GM19240 (cell line): ENCODE measurements around the gene ADAMTS12.

Experiments
- DNase-seq: peaks from one replicate; pipeline ENCODE4 v3.0.0; 2011; ENCODE audit warnings: low spot score; ENCODE audit not compliant: insufficient read length

The ADAMTS12 gene

DNA sequence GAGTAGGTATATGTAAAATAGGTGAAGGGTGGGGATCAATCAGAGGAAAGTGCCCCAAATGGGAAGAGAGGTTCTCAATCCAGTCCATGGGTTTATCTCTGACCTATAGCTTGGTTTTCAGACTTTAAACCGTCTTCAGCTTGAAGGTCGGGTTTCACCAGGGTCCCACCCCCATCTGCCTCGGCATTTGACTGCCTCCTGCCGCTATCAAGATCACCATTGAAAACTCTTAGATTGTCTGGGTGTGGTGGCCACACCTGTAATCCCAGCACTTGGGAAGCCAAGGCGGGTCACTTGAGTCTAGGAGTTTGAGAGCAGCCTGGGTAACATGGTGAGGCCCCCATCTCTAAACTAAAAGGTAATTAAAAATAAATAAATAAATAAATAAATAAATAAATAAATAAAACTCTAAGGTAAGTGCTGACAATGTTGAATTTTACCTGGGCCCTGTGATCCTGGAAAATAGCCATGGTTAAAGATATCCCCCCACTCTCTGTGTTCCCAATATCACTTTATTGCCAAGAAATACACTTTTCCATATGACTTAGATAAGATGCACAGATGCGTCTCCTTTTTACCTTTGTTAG, 402.2 kb downstream of the ADAMTS12 start:
- no peak for DNase-seq

GRCh38 chr5:33488558-33489355, 403.0 kb downstream of the ADAMTS12 start:
- no peak for DNase-seq

DNA sequence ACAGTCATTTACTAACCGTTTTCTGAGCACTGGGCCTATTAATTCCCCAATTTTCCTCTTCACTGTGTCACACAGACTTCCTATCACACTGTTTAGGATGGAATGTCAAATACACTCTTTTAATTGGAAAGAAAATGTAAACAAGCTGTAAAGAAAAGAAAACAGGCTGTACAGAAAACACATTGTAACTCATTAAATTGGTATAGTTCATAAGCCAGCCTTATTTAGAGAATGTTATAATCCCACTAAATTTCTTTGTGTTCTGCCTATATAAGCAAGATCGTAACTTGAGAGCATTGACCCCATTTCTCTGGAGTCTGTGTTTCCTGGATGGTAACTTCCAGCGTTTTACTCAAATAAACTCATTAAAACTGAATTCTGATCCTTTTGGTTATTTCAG, 404.6 kb downstream of the ADAMTS12 start:
- no peak for DNase-seq

GRCh38 chr5:33482335-33482734, 409.5 kb downstream of the ADAMTS12 start:
- no peak for DNase-seq

DNA sequence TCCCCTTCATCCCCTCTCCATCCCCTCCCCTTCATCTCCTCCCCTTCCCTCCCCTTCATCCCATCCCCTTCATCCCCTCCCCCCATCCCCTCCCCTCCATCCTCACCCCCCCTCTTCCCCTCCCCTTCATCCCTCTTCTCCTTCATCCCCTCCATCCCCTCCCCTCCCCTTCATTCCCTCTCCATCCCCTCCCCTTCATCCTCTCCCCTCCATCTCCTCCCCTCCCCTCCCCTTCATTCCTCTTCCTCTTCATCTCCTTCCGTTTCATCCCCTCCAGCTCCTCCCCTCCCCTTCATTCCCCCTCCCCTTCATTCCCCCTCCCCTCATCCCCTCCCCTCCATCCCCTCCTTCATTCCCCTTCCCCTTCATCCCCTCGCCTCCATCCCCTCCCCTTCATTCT, 410.9 kb downstream of the ADAMTS12 start:
- no peak for DNase-seq

- DNase-seq = no peak
Observed at GRCh38 chr5:33479311-33479710, 412.5 kb downstream of the ADAMTS12 start.

DNA sequence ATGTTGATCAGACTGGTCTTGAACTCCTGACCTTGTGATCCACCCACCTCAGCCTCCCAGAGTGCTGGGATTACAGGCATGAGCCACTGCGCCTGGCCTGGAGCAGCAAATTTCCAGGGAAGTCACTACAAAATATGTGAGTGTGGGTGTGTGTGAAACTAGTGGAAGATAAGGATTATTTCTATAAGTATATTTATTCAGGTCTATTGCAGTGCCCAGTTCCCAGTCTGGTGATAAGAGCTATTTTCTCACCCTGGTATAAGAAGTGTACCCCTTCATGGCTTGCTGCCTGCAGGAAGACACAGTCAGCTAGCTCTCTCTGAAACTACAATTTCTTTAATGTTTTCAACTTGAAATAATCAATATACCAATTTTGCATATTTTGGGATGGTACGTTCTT, 414.0 kb downstream of the ADAMTS12 start:
- DNase-seq = no peak

- no peak for DNase-seq
Observed at GRCh38 chr5:33476992-33477391, 414.8 kb downstream of the ADAMTS12 start.

DNA sequence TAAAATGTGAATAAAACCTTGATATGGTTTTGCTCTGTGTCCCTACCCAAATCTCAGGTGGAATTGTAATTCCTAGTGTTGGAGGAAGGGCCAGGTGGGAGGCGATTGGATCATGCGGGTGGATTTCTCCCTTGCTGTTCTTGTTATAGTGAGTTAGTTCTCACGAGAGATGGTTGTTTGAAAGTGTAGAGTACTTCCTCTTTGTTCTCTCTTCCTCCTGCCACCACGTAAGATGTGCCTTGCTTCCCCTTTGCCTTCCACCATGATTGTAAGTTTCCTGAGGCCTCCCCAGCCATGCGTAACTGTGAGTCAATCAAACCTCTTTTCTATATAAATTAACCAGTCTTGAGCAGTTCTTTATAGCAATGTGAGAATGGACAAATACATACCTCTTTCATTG, 416.1 kb downstream of the ADAMTS12 start:
- DNase-seq = no peak

- DNase-seq = no peak
Observed at GRCh38 chr5:33474931-33475499, 416.8 kb downstream of the ADAMTS12 start.

GRCh38 chr5:33474004-33474403, 417.8 kb downstream of the ADAMTS12 start:
- DNase-seq = no peak
